Measurements from ENCODE around the gene BAZ1B.

BAZ1B gene

GRCh38 chr7:73438547-73439409, 83.3 kb downstream of the BAZ1B start:
- no peak for DNase-seq (ENCODE audit: low read depth)
- TF ChIP-seq CTCF (IDR thresholded peaks at IDR 0.05; ENCODE audit: insufficient read depth, low read depth, low read length, missing control alignments): no peak
- no peak overlapping the region for H3K4me3 ChIP-seq (ENCODE audit: low read depth, low read length)

GRCh38 chr7:73437621-73438416, 84.3 kb downstream of the BAZ1B start:
- TF ChIP-seq CTCF (IDR thresholded peaks at IDR 0.05; ENCODE audit: insufficient read depth, low read depth, low read length, missing control alignments): no peak
- no peak for DNase-seq (ENCODE audit: low read depth)
- H3K4me3 ChIP-seq (ENCODE audit: low read depth, low read length): no peak overlapping the region

- DNase-seq (ENCODE audit: low read depth): no peak
- H3K4me3 ChIP-seq (ENCODE audit: low read depth, low read length): no peak overlapping the region
- TF ChIP-seq CTCF (IDR thresholded peaks at IDR 0.05; ENCODE audit: insufficient read depth, low read depth, low read length, missing control alignments): no peak
Measured at GRCh38 chr7:73437091-73437490, 85.0 kb downstream of the BAZ1B start.

GRCh38 chr7:73436031-73436929, 85.8 kb downstream of the BAZ1B start:
- TF ChIP-seq CTCF (IDR thresholded peaks at IDR 0.05; ENCODE audit: insufficient read depth, low read depth, low read length, missing control alignments): no peak
- DNase-seq (ENCODE audit: low read depth): no peak

GRCh38 chr7:73435471-73436009, 86.6 kb downstream of the BAZ1B start:
- no peak for TF ChIP-seq CTCF (IDR thresholded peaks at IDR 0.05; ENCODE audit: insufficient read depth, low read depth, low read length, missing control alignments)
- no peak overlapping the region for H3K4me3 ChIP-seq (ENCODE audit: low read depth, low read length)
- DNase-seq (ENCODE audit: low read depth): no peak

More at GRCh38 chr7:73436031-73436929, 85.8 kb downstream of the BAZ1B start:
- no peak overlapping the region for H3K4me3 ChIP-seq (ENCODE audit: low read depth, low read length)

GRCh38 chr7:73434701-73435069, 87.4 kb downstream of the BAZ1B start:
- no peak overlapping the region for H3K4me3 ChIP-seq (ENCODE audit: low read depth, low read length)
- DNase-seq (ENCODE audit: low read depth): no peak
- TF ChIP-seq CTCF (IDR thresholded peaks at IDR 0.05; ENCODE audit: insufficient read depth, low read depth, low read length, missing control alignments): no peak
